GM13977 (cell line): ENCODE data around the gene SLC6A9.

Experiments used
- DNase-seq: peaks from one replicate; pipeline ENCODE4 v3.0.0; 2012; ENCODE audit warnings: low spot score
- in situ Hi-C: fragments of 300-500 bp; cut with MboI; formaldehyde crosslinking; loops from one replicate; pipeline ENCODE4 v1.12.0; 2022; ENCODE audit warnings: low sequenced_read_pairs, low pct_unique_long_range_greater_than_20kb, mixed read lengths, inconsistent platforms; ENCODE audit not compliant: unreplicated experiment
- TF ChIP-seq, protein P1 (sequence below): IDR thresholded peaks from 2 replicates; pipeline ENCODE4 v1.5.1; 2012; ENCODE audit warnings: mild to moderate bottlenecking, control low read depth; ENCODE audit not compliant: insufficient read depth; ENCODE audit errors: extremely low read depth, missing control alignments

The SLC6A9 gene

GRCh38 chr1:43987159-43987902 is 43.9 kb downstream of the SLC6A9 start:
- TF ChIP-seq, protein P1, sequence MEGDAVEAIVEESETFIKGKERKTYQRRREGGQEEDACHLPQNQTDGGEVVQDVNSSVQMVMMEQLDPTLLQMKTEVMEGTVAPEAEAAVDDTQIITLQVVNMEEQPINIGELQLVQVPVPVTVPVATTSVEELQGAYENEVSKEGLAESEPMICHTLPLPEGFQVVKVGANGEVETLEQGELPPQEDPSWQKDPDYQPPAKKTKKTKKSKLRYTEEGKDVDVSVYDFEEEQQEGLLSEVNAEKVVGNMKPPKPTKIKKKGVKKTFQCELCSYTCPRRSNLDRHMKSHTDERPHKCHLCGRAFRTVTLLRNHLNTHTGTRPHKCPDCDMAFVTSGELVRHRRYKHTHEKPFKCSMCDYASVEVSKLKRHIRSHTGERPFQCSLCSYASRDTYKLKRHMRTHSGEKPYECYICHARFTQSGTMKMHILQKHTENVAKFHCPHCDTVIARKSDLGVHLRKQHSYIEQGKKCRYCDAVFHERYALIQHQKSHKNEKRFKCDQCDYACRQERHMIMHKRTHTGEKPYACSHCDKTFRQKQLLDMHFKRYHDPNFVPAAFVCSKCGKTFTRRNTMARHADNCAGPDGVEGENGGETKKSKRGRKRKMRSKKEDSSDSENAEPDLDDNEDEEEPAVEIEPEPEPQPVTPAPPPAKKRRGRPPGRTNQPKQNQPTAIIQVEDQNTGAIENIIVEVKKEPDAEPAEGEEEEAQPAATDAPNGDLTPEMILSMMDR, result no peak
- DNase-seq, result no peak
- in situ Hi-C loops, result no loop called here

GRCh38 chr1:43986712-43987111 is 44.5 kb downstream of the SLC6A9 start:
- TF ChIP-seq, protein P1, result no peak
- DNase-seq, result no peak
- in situ Hi-C loops, result no loop called here

DNA sequence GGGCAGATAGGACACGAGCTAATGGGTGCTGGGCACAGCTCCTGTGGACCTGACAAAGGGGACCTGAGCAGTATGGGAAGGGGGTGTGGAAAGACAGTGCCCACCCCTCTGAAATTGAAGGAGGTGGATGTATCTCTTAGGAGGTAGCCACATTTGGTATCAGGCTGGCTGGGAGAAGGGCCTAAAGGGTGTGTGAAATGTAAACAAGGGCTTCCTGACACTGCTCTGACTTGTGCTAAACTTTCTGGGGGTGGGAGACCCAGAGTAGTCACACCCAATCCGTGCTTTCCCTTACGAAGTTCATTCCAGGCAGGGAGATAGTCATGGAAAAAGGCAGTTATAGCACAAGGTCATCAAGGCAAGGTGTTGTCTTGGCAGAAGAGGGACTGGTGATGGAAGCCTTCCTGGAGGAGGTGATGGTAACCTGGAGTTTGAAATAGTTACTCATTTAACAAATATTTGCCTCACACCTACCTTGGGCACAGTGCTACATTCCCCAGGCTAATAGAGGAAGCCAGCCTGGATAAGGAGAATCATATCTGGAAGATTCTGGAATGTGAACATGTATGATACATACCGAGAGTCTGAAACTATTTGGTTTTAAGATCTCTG is 45.2 kb downstream of the SLC6A9 start:
- no peak for DNase-seq
- TF ChIP-seq, protein P1, result no peak
- in situ Hi-C loops, result no loop called here

- no peak for DNase-seq
- TF ChIP-seq, protein P1, result no peak
- in situ Hi-C loops, result no loop called here
Measured at GRCh38 chr1:43984855-43985254, 46.4 kb downstream of the SLC6A9 start.

GRCh38 chr1:43983253-43983899 is 47.9 kb downstream of the SLC6A9 start:
- in situ Hi-C loops, result no loop called here
- no peak for DNase-seq
- TF ChIP-seq, protein P1, result no peak

DNA sequence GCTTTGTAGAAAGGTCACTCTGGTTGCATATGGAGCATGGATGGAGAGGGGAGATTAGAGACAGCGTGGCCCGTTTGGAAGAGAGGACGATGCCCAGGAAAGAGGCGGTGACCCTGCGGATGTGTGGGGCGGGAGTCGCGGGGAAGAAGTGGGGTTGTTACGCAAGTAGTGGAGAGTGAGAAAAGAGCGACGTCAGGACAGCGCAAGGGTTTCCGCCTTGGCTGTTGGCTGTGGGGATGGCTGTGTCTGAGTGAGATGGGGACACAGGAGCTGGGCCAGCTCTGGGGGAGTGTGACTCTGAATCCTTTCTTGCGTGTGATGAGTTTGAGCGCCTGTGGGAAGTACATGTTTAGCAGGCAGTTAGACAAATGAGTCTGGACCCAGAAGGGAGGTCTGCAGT is 48.5 kb downstream of the SLC6A9 start:
- DNase-seq, result no peak
- in situ Hi-C loops, result no loop called here
- TF ChIP-seq, protein P1, result no peak
